ENCODE measurements around the gene ELL. TPM values are rescaled to one million over a fixed set of nuclear protein-coding genes. Genes with fewer than 3 reads are reported as not detected.

The ELL gene
- total RNA-seq, 1 experiment from 2014 or later: 21.0 TPM

- intact Hi-C loops (cut with micrococcal nuclease): no loop called here
- no peak for TF ChIP-seq EZH2phosphoT487 (IDR thresholded peaks at IDR 0.05; ENCODE audit: borderline replicate concordance, low read length)
- TF ChIP-seq EZH2 (IDR thresholded peaks at IDR 0.05; ENCODE audit: low read length, unreplicated experiment): no peak
- TF ChIP-seq CTCF (conservative IDR thresholded peaks at IDR 0.05; ENCODE audit: low read depth, low read length): no peak
- Histone ChIP-seq H3K36me3 (ENCODE audit: low read depth, low read length) (no peaks in the 10 kb centered on the region), H3K4me3 (ENCODE audit: low read length) (peak overlapping the region; percentile 48; the same call in 1 of the 2 replicates), H3K4me2 (ENCODE audit: low read length) (peak overlapping the region; percentile 59), H3K9me2 (replicated peaks; ENCODE audit: low read length) (no peaks in the 10 kb centered on the region), H4K20me1 (ENCODE audit: low read length) (no peaks in the 10 kb centered on the region), H3K9ac (ENCODE audit: low read length) (no peak overlapping the region), H3K27me3 (ENCODE audit: low read length) (no peaks in the 10 kb centered on the region), H3K79me2 (ENCODE audit: low read length) (no peaks in the 10 kb centered on the region), H2AFZ (ENCODE audit: low read length) (no peak overlapping the region), H3K9me3 (ENCODE audit: low read length) (no peaks in the 10 kb centered on the region), H3F3A (ENCODE audit: low read length, unreplicated experiment) (no peaks in the 10 kb centered on the region), H3K4me1 (ENCODE audit: insufficient read depth, low read length) (no peaks in the 10 kb centered on the region), H3K27ac (ENCODE audit: low read length) (no peak overlapping the region)
- DNase-seq (no peak), ATAC-seq (0 out of 2 replicates have a peak, but pooled peaks have one; percentile 4)
- TSS peak; percentile 23 for BruUV-seq (replicated peaks)
- POLR2A ChIA-PET (ENCODE audit: unreplicated experiment): no interaction called here
- CTCF ChIA-PET: no interaction called here
These were observed 88.7 kb downstream of the ELL start for GRCh38 chr19:18433015-18433691.

GRCh38 chr19:18432275-18433014, 89.4 kb downstream of the ELL start:
- DNase-seq (no peak), ATAC-seq (no peak)
- Histone ChIP-seq H3K9me3 (ENCODE audit: low read length) (no peaks in the 10 kb centered on the region), H3F3A (ENCODE audit: low read length, unreplicated experiment) (no peaks in the 10 kb centered on the region), H3K27ac (ENCODE audit: low read length) (no peak overlapping the region), H4K20me1 (ENCODE audit: low read length) (no peaks in the 10 kb centered on the region), H3K9me2 (replicated peaks; ENCODE audit: low read length) (no peaks in the 10 kb centered on the region), H3K9ac (ENCODE audit: low read length) (no peak overlapping the region), H3K27me3 (ENCODE audit: low read length) (no peaks in the 10 kb centered on the region), H3K4me3 (ENCODE audit: low read length) (no peak overlapping the region), H2AFZ (ENCODE audit: low read length) (no peak overlapping the region), H3K36me3 (ENCODE audit: low read depth, low read length) (no peaks in the 10 kb centered on the region), H3K4me2 (ENCODE audit: low read length) (peak overlapping the region; percentile 59; the same call in 1 of the 2 replicates), H3K4me1 (ENCODE audit: insufficient read depth, low read length) (no peaks in the 10 kb centered on the region), H3K79me2 (ENCODE audit: low read length) (no peaks in the 10 kb centered on the region)
- intact Hi-C loops (cut with micrococcal nuclease): no loop called here
- TF ChIP-seq EZH2 (IDR thresholded peaks at IDR 0.05; ENCODE audit: low read length, unreplicated experiment) (no peak), EZH2phosphoT487 (IDR thresholded peaks at IDR 0.05; ENCODE audit: borderline replicate concordance, low read length) (no peak), CTCF (conservative IDR thresholded peaks at IDR 0.05; ENCODE audit: low read depth, low read length) (no peak)
- ChIA-PET CTCF (no interaction called here), POLR2A (ENCODE audit: unreplicated experiment) (no interaction called here)
- no TSS peak for BruUV-seq (replicated peaks)

All from PC-3 (cell line).